ENCODE data around the gene HMGN1.

The HMGN1 gene

GRCh38 chr21:39367783-39368182 lies 18.9 kb upstream of the HMGN1 start:
- no peak for DNase-seq (ENCODE audit: low spot score)

GRCh38 chr21:39366563-39366962 lies 17.7 kb upstream of the HMGN1 start:
- no peak for DNase-seq (ENCODE audit: low spot score)

GRCh38 chr21:39364949-39365348 lies 16.1 kb upstream of the HMGN1 start:
- DNase-seq (ENCODE audit: low spot score), result no peak

GRCh38 chr21:39363607-39364555 lies 15.0 kb upstream of the HMGN1 start:
- DNase-seq (ENCODE audit: low spot score), result peak; percentile 27

GRCh38 chr21:39362733-39363132 lies 13.8 kb upstream of the HMGN1 start:
- no peak for DNase-seq (ENCODE audit: low spot score)

- no peak for DNase-seq (ENCODE audit: low spot score)
Observed at GRCh38 chr21:39359382-39359781, 10.5 kb upstream of the HMGN1 start.

GRCh38 chr21:39353295-39353694 lies 4.4 kb upstream of the HMGN1 start:
- no peak for DNase-seq (ENCODE audit: low spot score)

GRCh38 chr21:39350094-39351005 lies 1.5 kb upstream of the HMGN1 start:
- DNase-seq (ENCODE audit: low spot score), result no peak

- DNase-seq (ENCODE audit: low spot score), result peak; percentile 96
Observed at GRCh38 chr21:39349211-39350093, 564 bp upstream of the HMGN1 start.

- no peak for DNase-seq (ENCODE audit: low spot score)
Observed at GRCh38 chr21:39348040-39348354, 891 bp downstream of the HMGN1 start.

- no peak for DNase-seq (ENCODE audit: low spot score)
Observed at GRCh38 chr21:39347537-39347936, 1.4 kb downstream of the HMGN1 start.

GRCh38 chr21:39346671-39347331 lies 2.1 kb downstream of the HMGN1 start:
- no peak for DNase-seq (ENCODE audit: low spot score)

GRCh38 chr21:39346206-39346605 lies 2.7 kb downstream of the HMGN1 start:
- DNase-seq (ENCODE audit: low spot score), result no peak

GRCh38 chr21:39345440-39345839 lies 3.4 kb downstream of the HMGN1 start:
- no peak for DNase-seq (ENCODE audit: low spot score)

GRCh38 chr21:39344848-39345247 lies 4.0 kb downstream of the HMGN1 start:
- no peak for DNase-seq (ENCODE audit: low spot score)

GRCh38 chr21:39341249-39341923 lies 7.5 kb downstream of the HMGN1 start:
- no peak for DNase-seq (ENCODE audit: low spot score)

GRCh38 chr21:39340687-39341086 lies 8.2 kb downstream of the HMGN1 start:
- no peak for DNase-seq (ENCODE audit: low spot score)

- no peak for DNase-seq (ENCODE audit: low spot score)
Observed at GRCh38 chr21:39339231-39339630, 9.7 kb downstream of the HMGN1 start.

- no peak for DNase-seq (ENCODE audit: low spot score)
Observed at GRCh38 chr21:39336457-39337008, 12.4 kb downstream of the HMGN1 start.

- no peak for DNase-seq (ENCODE audit: low spot score)
Observed at GRCh38 chr21:39334611-39335010, 14.3 kb downstream of the HMGN1 start.

- no peak for DNase-seq (ENCODE audit: low spot score)
Observed at GRCh38 chr21:39332175-39332574, 16.7 kb downstream of the HMGN1 start.

Data from hepatic stellate cell (primary cell).